ENCODE results near the gene DUOX2.
"Not testable (repeated sequence)": the region's sequence is repeated elsewhere in the genome, so short reads cannot be mapped to it uniquely, and the experiment has no call there.

DUOX2 gene

DNA sequence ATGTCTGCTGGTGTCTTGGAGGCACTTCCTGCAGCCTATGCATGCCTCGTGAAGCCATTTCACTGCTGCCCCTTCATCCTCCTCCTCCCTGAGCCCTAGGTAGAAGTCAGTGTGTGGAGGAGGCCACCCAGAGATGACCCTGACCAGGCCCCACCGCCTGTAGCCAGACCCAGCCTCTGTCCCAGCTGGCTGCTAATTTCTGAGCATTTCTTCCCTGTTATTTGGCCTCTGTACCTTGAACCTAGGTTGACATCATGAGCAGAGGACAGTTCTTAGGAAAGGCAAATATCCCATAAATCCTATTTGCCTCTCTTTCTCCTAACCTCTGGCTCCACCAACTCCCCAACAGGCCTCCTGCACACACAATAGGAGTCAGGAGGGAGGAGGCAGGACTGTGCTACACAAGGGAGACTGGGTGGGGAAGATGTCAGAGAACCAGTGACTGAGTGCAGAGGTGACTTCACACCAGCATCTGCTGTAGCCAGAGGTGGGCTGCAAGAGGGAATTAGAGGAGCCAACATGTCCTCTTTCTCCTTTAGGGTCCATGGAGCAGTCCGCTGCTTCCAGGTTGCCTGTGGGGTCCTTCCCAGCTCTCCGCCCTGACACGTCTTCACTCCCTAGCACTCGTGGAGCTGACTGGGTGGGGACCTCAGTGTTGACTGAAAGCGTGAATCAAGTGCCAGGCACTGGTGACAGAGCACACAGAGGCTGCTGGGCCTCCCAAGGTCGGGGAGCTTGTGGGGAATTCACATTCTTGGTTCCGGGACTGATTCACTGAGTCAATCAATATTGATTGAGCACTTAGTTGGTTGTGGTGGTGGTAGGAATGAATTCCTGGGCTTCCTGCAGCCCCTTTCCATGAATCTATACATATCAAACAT is 38.3 kb downstream of the DUOX2 start:
- not testable (repeated sequence) for H3K4me3 ChIP-seq (ENCODE audit: low read depth, low read length)

DNA sequence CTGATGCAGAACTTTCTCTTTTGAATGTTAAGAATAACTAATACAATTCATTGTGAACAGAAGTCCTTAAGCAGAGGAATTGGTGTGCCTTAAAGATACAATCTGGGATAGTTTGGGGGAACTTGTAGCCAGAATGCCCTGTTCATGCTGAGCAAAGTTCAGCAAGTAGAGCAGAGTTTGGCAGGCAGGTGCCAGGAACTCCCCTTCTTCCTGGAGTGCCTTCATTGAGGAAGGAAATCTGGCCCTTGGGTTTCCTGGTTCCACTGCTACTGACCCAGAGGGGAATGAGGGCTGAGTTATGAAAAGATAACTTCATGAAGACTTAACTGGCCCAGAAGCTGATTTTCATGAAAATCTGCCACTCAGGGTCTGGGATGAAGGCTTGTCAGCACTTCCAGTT is 40.4 kb downstream of the DUOX2 start:
- H3K4me3 ChIP-seq (ENCODE audit: low read depth, low read length) = not testable (repeated sequence)

- not testable (repeated sequence) for H3K4me3 ChIP-seq (ENCODE audit: low read depth, low read length)
Observed at GRCh38 chr15:45069942-45070360, 44.0 kb downstream of the DUOX2 start.

- H3K4me3 ChIP-seq (ENCODE audit: low read depth, low read length) = no peak overlapping the region
- TF ChIP-seq, protein P1, sequence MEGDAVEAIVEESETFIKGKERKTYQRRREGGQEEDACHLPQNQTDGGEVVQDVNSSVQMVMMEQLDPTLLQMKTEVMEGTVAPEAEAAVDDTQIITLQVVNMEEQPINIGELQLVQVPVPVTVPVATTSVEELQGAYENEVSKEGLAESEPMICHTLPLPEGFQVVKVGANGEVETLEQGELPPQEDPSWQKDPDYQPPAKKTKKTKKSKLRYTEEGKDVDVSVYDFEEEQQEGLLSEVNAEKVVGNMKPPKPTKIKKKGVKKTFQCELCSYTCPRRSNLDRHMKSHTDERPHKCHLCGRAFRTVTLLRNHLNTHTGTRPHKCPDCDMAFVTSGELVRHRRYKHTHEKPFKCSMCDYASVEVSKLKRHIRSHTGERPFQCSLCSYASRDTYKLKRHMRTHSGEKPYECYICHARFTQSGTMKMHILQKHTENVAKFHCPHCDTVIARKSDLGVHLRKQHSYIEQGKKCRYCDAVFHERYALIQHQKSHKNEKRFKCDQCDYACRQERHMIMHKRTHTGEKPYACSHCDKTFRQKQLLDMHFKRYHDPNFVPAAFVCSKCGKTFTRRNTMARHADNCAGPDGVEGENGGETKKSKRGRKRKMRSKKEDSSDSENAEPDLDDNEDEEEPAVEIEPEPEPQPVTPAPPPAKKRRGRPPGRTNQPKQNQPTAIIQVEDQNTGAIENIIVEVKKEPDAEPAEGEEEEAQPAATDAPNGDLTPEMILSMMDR (IDR thresholded peaks at IDR 0.05; ENCODE audit: borderline replicate concordance, insufficient read depth, low read depth, low read length) = no peak
Observed at GRCh38 chr15:45064386-45064785, 49.6 kb downstream of the DUOX2 start.

DNA sequence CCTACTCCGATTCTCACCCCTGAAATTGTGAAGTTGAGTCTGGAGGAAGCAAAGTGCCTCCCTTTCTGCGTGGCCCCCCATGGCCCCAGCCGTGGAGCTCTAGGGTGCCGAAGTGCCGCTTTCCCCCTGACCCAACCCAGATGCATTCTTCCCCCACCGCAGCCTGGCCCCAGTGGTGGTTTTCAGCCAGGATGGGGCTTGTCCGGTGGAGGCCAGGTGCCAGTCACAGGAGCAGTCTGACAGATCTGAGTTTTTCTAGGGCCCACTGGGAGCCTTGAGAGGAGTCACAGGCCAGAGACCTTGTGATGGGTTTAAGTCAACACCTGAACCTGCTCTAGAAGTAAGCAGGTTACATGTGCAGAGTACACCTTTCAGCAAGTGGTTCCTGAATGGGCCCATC is 51.7 kb downstream of the DUOX2 start:
- H3K4me3 ChIP-seq (ENCODE audit: low read depth, low read length) = not testable (repeated sequence)

GRCh38 chr15:45058690-45059675 is 55.0 kb downstream of the DUOX2 start:
- H3K4me3 ChIP-seq (ENCODE audit: low read depth, low read length) = not testable (repeated sequence)

DNA sequence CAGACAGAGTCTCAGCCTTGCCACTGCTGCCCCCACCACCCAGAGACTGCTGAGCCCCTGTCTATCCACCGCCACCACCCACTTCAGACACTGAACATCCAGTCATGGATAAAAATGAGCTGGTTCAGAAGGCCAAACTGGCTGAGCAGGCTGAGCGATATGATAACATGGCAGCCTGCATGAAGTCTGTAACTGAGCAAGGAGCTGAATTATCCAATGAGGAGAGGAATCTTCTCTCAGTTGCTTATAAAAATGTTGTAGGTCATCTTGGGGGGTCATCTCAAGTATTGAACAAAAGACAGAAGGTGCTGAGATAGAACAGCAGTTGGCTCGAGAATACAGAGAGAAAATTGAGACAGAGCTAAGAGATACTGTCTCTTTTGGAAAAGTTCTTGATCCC is 61.3 kb downstream of the DUOX2 start:
- H3K4me3 ChIP-seq (ENCODE audit: low read depth, low read length) = not testable (repeated sequence)

DNA sequence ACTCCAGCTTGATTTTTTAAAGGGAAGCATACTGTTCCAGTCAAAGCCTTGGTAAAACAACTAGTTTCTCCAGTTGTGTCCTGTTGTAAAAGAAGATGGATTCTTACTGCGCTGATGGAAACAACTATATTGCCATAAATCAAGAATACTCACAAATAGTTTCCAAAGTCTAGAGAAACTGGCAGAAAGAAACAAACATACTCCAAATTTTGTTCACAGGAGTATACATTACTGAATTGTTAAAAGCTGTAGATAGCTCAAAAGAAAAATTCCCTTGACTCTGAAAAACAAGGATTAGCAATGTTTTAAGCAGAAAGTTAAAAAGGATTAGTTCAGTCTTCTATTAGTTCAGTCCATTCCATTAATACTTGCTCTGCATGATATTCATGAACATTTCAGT is 63.4 kb downstream of the DUOX2 start:
- TF ChIP-seq, protein P1 (IDR thresholded peaks at IDR 0.05; ENCODE audit: borderline replicate concordance, insufficient read depth, low read depth, low read length) = no peak
- no peak overlapping the region for H3K4me3 ChIP-seq (ENCODE audit: low read depth, low read length)

DNA sequence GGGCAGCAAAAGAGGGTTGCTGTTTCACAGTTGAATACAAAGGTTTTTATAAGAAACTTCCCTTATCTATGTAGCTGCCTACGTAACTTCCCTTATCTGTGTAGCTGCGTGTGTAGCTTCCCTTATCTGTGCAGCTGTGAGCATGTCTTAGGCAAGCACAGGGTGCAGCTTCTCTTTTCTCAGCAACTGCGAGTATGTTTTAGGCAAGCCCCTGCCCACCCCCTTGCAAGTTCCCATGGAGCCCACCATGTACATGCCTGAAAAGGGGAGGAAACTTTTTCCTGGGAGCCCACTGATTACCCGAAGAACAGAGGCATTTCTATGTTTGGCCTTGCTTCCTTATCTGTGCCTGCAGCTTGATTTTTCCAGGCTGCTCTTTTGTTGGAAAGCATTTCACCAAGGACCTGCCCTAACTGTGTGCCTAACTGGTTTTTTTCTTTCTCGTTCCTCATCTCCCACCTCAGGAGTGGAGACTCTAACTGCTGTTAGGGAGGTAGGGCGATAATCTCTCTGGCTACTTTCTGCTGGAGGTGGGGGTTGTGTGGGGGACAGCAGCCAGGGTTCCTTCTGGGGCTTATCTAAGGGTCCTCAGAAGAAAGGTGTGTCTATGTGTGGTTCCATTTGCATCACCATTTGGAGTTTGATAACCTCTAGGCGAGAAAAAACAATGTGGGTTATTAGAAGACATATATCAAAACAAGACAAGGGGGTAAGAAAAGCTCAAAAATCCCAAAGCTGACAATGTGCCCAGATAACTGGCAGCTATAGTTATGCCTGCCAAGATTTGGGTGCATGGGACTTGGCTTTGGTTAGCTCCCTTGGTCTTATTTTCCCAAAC is 65.0 kb downstream of the DUOX2 start:
- TF ChIP-seq, protein P1 (IDR thresholded peaks at IDR 0.05; ENCODE audit: borderline replicate concordance, insufficient read depth, low read depth, low read length) = no peak
- no peak overlapping the region for H3K4me3 ChIP-seq (ENCODE audit: low read depth, low read length)

DNA sequence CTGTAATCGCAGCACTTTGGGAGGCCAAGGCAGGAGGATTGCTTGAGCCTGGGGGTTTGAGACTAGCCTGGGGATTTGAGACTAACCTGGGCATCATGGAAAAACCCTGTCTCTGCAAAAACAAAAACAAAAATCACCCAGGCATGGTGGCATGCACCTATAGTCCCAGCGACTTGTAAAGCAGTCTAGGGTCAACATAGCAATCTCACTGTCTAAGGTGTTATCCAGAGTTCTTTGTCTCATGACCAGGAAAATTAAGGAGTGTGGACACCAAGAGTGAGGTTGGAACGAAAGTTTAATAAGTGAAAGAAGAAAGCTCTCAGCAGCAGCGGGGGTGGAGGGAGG is 65.6 kb downstream of the DUOX2 start:
- H3K4me3 ChIP-seq (ENCODE audit: low read depth, low read length) = not testable (repeated sequence)

DNA sequence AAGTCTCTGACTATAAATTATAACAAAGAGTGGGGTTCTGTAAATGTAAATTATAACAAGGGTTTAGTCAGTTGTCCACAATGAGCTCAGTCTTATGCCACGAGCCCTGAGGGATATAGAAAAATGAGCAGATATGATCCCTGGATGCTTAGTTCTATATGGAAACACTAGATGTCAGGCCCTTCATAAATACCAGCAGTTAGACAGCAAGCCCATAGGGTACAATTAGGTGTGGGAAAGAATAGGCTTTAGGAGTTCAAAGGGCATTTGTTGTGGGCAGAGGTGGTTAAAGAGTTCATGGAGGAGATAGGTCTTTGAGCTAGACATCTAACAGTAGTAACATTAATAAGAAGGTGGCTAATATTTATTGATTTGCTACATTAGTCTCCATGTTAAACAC is 69.7 kb downstream of the DUOX2 start:
- H3K4me3 ChIP-seq (ENCODE audit: low read depth, low read length) = not testable (repeated sequence)

- H3K4me3 ChIP-seq (ENCODE audit: low read depth, low read length) = not testable (repeated sequence)
Observed at GRCh38 chr15:45042859-45043258, 71.1 kb downstream of the DUOX2 start.

Measured in GM12875 (cell line).